BJ (cell line): ENCODE data around the gene ZDHHC14. TPM values are rescaled to one million over a fixed set of nuclear protein-coding genes. Genes with fewer than 3 reads are reported as not detected.
A peak's percentile ranks its signal among the peaks of the same experiment; 100 is the strongest.

Experiments used
- CTCF ChIA-PET: fragments of 350-600 bp; formaldehyde crosslinking; extraction: SDS; loops from one replicate; lab custom pipeline; 2021; ENCODE audit warnings: antibody characterized with exemption, inconsistent platforms; lab: Yijun Ruan, JAX
- POLR2A ChIA-PET: fragments of 300-600 bp; sonication (Branson Sonifier 250); formaldehyde crosslinking; extraction: SDS; loops from one replicate; lab custom pipeline; 2021; ENCODE audit warnings: antibody characterized with exemption; lab: Charles Lee
- DNase-seq: peaks from one replicate; pipeline ENCODE4 v3.0.0-alpha.2; 2011; ENCODE audit warnings: low read depth
- H3K27me3 ChIP-seq: 2 replicates; pipeline ENCODE4 v1.6.0; 2011; ENCODE audit warnings: low read length; ENCODE audit not compliant: control insufficient read depth, insufficient read depth
- H3K36me3 ChIP-seq: 2 replicates; pipeline ENCODE4 v1.5.1; 2011; ENCODE audit warnings: low read length; ENCODE audit not compliant: control insufficient read depth, insufficient read depth
- H3K4me3 ChIP-seq: 2 replicates; pipeline ENCODE4 v1.5.1; 2011; ENCODE audit warnings: low read depth, mild to moderate bottlenecking, control low read depth, low read length
- polyA plus RNA-seq: library from polyadenylated mRNA; depleted of rRNA; stranded (reverse); fragments of >200 nt; gene quantifications from 2 replicates; pipeline ENCODE4 v1.2.3, GENCODE V29; 2011
- TF ChIP-seq, protein P1 (sequence below): IDR thresholded peaks from 2 replicates; pipeline ENCODE4 v1.5.1; 2011; ENCODE audit warnings: low read depth, mild to moderate bottlenecking, control low read depth, inconsistent platforms, low read length, moderate library complexity; ENCODE audit not compliant: insufficient read depth

The ZDHHC14 gene
- polyA plus RNA-seq, 1 experiment: 3.6 TPM

DNA sequence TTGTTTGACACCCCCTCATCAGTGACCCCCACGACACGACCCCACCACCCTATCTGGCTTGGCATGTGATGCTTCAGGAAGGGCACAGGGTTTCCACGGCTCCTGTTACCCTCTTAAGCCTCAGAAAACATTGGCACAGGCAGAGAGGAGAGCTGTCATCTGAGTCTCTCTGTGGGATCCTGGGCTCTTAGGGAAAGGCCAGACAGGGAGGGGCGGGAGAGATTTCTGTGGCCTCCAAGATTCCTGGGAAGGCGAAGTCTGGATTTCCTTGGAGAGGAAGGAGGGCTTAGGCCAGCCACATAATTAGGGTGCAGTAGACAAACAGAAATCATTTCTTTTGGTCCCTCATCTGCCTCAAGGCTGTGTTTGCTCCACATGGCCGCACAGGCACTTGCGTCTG, 250.4 kb downstream of the ZDHHC14 start:
- Histone ChIP-seq H3K4me3 (no peak overlapping the region), H3K27me3 (no peaks in the 10 kb centered on the region), H3K36me3 (no peaks in the 10 kb centered on the region)
- POLR2A ChIA-PET: no interaction called here
- TF ChIP-seq, protein P1, sequence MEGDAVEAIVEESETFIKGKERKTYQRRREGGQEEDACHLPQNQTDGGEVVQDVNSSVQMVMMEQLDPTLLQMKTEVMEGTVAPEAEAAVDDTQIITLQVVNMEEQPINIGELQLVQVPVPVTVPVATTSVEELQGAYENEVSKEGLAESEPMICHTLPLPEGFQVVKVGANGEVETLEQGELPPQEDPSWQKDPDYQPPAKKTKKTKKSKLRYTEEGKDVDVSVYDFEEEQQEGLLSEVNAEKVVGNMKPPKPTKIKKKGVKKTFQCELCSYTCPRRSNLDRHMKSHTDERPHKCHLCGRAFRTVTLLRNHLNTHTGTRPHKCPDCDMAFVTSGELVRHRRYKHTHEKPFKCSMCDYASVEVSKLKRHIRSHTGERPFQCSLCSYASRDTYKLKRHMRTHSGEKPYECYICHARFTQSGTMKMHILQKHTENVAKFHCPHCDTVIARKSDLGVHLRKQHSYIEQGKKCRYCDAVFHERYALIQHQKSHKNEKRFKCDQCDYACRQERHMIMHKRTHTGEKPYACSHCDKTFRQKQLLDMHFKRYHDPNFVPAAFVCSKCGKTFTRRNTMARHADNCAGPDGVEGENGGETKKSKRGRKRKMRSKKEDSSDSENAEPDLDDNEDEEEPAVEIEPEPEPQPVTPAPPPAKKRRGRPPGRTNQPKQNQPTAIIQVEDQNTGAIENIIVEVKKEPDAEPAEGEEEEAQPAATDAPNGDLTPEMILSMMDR: no peak
- no peak for DNase-seq
- CTCF ChIA-PET: interaction anchor here (0.6 kb wide), 1 partner anchor 11 kb away, joined by 3 read pairs; no protein-coding TSS in a partner anchor

DNA sequence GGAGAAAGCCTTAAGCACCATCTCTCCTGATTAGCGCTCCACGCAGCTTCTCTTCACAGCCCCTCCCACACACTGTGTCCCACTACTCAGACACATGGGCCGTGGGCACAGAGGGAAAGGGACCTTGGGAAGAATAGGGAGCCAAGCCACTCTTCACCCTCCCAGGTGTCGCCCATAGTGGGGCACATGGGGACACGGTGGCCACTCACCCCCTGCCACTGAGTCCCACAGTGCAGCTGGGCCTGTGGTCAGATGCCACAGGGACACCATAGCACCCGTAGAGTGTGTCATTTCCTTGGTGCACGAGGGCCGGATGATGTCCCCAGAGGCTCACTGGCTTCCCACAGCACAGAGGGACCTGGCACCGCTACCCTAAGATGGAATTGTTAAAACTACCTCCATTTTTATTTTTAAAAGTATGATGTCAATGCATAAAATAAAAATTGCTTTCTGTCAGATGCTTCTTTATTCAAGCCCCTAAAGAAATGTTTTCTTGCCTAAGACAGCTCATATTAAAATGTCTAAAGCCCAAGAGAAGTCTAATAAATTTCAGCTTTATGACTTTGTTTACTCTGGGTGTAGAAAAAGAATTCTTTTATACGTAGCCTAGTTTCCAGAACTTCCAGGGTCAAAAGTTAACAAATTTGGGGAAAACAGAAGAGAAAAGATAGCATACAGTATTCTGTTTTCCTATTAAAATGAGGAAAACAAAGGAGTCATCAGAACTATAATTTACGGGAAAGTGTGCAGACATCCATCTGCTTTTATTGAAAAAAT, 251.0 kb downstream of the ZDHHC14 start:
- Histone ChIP-seq H3K36me3 (no peaks in the 10 kb centered on the region), H3K27me3 (no peaks in the 10 kb centered on the region), H3K4me3 (no peak overlapping the region)
- TF ChIP-seq, protein P1: no peak
- POLR2A ChIA-PET: interaction anchor here (0.6 kb wide), 1 partner anchor 219 kb away, joined by 3 read pairs; no protein-coding TSS in a partner anchor
- CTCF ChIA-PET: interaction anchor here (0.6 kb wide), 1 partner anchor 11 kb away, joined by 3 read pairs; no protein-coding TSS in a partner anchor
- no peak for DNase-seq

DNA sequence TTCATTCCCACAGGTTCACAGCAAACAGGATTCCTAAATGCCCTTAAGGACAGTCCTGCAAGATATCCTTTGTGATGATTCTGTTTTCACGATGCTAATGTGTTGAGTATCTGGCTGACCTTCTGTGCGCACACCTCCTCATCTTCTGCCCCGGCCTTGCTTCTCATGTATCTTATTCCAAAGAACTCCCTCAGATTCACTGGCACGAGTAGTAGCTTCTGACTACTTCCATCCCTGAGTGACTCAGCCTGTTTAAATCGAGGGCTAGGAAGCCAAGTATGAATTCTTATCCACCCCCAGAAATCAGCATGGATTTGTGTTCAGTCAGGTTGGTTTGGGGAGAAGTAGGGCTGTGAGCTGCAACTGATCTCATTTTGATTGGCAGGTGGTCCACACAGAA, 251.8 kb downstream of the ZDHHC14 start:
- Histone ChIP-seq H3K4me3 (no peak overlapping the region), H3K27me3 (no peaks in the 10 kb centered on the region), H3K36me3 (no peaks in the 10 kb centered on the region)
- ChIA-PET CTCF (interaction anchor here (1.0 kb wide), 1 partner anchor 35 kb away, joined by 3 read pairs; no protein-coding TSS in a partner anchor), POLR2A (interaction anchor here (0.6 kb wide), 1 partner anchor 220 kb away, joined by 3 read pairs; no protein-coding TSS in a partner anchor)
- TF ChIP-seq, protein P1: no peak
- DNase-seq: peak; percentile 46

DNA sequence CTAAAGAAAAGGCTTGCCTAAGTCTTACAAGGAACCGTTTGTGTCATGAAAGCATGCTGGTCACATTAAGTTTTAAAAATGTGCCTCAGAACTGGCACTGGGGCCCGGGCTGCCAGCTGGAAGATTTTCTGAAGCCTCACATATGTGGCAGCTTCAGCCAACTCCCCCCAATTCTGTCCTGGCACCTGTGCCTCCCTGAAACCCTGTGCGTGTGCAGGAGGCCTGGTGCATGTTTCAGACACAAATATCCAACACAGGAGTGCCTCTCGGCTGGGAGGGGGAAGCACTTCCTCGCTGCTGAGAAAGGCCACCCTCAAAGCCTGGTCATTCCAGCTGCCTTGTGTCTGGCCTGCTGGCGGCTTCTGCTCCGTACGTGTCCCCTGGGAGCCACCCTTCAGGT, 253.6 kb downstream of the ZDHHC14 start:
- CTCF ChIA-PET: no interaction called here
- no peaks in the 10 kb centered on the region for H3K36me3 ChIP-seq
- TF ChIP-seq, protein P1: no peak
- no peak overlapping the region for H3K4me3 ChIP-seq
- POLR2A ChIA-PET: no interaction called here
- no peaks in the 10 kb centered on the region for H3K27me3 ChIP-seq
- DNase-seq: no peak

DNA sequence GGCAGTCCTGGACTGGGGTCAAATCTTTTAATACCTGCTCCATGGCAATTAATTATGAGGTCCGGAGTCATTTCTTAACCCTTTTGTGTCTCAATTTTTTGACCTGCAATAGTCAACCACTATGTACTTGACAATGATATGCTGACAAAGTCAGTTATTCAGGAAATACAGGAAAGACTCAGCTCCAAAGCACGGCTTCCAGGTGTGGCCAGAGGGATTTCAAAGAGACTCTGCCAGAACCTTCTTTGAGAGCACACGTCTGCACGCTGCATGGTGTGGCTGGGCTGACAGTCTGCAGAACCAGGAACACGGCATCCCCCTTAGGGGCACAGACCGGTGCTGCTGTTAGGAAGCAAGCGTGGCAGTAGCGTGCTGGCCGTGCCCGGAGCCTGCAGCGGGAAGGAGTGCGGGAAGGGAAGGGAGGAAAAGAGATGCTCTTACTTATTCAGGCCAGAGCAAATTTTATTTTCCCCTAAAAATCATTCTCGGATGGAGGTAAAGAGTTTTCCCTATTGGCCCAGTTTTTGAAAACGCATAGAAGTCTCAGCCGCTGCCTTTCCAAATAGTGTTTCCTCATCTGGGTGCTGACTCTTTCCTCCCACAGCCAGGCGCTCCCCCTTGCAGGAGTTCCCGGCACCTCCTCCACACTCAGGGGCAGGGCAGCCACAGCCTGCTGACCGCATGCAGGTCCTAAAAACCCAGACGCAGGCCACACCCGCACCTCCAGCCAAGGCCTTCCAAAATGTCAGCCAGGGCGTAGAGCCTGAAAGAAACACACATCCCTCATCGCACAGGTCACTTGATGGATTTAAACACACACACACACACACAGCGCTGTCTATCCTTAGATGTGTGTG, 254.6 kb downstream of the ZDHHC14 start:
- POLR2A ChIA-PET: no interaction called here
- CTCF ChIA-PET: no interaction called here
- no peaks in the 10 kb centered on the region for H3K36me3 ChIP-seq
- no peaks in the 10 kb centered on the region for H3K27me3 ChIP-seq
- no peak for DNase-seq
- H3K4me3 ChIP-seq: no peak overlapping the region
- TF ChIP-seq, protein P1: no peak
